Ramos (cell line): ENCODE data around the gene GPC5.
"Not testable (repeated sequence)": the region's sequence is repeated elsewhere in the genome, so short reads cannot be mapped to it uniquely, and the experiment has no call there.

Source experiments
- in situ Hi-C: fragments of 300-500 bp; cut with MboI; formaldehyde crosslinking; loops from one replicate; pipeline ENCODE4 v1.14.3; 2022; ENCODE audit warnings: low sequenced_read_pairs; ENCODE audit not compliant: unreplicated experiment

The GPC5 gene

DNA sequence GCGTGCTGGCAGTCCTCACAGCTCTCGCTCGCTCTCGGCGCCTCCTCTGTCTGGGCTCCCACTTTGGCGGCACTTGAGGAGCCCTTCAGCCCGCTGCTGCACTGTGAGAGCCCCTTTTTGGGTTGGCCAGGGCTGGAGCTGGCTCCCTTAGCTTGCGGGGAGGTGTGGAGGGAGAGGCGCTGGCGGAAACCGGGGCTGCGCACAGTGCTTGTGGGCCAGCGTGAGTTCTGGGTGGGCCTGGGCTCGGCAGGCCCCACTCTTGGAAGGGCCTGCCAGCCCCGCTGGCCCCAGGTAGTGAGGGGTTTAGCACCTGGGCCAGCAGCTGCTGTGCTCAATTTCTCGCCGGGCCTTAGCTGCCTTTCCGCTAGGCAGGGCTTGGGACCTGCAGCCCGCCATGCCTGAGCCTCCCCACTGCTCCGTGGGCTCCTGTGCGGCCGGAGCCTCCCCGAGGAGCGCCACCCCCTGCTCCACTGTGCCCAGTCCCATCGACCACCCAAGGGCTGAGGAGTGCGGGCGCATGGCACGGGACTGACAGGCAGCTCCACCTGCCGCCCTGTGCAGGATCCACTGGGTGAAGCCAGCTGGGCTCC, 892.4 kb downstream of the GPC5 start:
- in situ Hi-C loops: not testable (repeated sequence)

DNA sequence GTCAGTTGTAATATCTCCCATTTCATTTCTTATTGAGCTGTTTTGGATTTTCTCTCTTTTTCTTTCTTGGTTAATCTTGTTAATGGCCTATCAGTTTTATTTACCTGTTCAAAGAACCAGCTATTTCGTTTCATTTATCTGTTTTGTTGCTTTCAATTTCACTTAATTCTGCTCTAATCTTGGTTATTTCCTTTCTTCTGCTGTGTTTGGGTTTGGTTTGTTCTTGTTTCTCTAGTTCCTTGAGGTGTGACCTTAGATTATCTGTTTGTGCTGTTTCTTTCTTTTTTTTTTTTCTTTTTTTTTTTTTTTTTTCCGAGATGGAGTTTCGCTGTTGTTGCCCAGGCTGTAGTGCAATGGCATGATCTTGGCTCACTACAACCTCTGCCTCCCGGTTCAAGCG, 896.1 kb downstream of the GPC5 start:
- in situ Hi-C loops: not testable (repeated sequence)

DNA sequence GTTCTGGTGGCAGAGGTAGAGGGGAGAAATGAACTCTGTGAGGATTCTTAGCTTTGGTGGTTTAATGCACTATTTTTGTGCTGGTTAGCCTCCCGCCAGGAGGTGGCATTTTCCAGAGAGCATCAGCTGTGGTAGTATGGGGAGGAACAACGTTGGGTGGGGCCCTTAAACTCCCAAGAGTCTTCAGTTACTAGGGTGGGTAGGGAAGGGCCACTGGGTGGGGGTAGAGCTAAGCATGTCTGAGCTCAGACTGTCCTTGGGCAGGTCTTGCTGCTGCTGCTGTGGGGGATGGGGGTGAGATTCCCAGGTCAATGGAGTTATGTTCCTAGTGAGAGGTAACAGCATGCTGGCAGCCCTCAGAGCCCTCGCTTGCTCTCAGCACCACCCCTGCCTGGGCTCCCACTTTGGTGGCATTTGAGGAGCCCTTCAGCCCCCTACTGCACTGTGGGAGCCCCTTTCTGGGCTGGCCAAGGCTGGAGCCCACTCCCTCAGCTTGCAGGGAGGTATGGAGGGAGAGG, 897.8 kb downstream of the GPC5 start:
- in situ Hi-C loops: not testable (repeated sequence)

DNA sequence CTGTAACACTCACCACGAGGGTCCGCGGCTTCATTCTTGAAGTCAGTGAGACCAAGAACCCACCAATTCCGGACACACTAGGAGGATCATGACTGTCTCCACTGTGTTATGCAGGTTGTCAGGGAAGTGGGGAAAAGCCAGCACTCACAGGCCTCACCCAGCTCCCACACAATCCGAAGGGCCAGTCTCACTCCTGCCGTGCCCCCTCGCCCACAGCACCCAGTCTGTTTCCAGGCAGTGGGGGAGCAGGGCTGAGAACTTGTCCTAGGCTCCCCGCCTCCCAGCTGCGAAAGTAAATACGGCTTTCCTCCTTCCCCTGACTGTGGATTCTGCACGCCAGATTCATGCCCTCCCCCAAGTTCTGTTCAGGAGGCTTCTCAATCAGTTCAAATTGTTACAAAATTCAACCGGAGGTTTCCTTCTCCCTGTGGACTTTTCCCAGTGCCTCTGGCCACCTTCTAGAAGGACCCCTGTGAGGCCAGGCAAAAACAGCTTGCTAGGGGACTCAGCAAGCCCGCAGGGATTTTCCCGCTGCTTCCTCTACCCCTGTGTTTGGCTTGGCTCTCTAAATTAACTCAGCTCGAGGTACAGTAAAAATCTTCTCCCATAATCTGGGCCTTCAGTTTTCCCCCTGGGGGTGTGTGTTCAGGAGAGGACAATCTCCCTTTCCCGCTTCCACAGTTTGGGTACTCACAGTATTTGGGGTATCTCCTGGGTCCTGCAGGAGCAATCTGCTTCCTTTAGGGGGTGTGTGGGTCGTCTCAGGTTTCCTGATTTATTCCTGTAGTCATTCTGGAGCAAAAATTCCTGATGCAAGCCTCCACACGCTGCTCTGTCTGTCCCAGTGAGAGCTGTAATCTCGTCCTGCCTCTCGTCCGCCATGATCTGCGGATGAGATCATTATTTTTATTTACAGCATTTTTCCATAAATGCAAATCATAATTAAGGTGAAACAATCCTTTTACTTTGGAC, 899.8 kb downstream of the GPC5 start:
- in situ Hi-C loops: no loop called here

DNA sequence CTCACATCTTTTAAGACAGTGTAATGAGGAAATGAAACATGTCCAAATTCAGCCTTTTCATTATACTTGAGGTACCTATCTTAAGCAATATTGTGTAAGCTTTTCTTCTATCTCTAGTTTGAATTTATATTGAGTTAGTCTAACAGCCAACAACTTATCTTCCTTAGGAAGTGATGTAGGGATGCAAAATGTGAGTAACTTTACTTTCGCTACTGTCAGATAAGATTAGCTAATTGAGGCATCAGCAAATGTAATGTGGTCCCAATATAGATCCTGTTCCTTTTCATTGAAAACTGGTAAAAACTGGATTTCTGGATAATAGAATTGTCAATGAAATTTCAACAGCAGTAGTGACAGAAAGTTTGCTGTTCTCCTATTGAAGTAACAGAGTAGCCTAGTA, 902.2 kb downstream of the GPC5 start:
- in situ Hi-C loops: no loop called here

DNA sequence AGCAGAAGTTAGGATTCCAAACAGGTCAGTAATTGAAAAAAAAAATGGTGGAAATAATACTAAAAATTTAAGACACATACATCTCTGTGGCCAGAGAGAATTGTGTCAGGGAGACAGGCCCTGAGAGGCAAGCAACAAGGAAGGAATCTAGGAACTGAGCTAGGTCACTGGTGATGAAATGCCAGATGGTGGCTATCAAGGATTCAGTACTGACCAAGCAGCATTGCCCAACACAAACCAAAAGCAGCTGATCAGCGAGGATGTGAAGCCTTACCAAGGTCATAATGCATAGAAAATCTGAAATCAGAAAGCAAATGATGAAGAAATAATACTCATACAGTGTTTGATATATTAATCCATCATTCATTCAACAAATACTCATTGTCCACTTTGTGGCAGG, 905.0 kb downstream of the GPC5 start:
- in situ Hi-C loops: no loop called here

DNA sequence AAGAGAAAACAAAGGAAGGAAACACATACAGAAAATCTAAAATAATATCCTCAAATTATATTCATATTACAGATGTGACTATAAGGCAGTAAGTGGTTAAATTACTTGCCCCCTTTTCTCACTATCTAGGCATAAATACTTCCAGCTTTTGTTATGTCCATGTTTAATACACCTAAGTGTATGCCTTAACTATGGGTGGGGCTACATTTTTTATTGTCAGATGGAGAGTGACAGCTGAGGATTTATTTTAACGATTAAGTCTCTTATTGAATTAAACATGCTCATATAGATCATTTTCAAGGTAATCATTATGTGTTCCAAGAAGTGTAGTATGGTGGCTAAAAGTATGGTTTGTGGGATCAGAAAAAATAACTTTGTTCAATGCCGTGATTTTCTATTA, 909.3 kb downstream of the GPC5 start:
- in situ Hi-C loops: no loop called here

DNA sequence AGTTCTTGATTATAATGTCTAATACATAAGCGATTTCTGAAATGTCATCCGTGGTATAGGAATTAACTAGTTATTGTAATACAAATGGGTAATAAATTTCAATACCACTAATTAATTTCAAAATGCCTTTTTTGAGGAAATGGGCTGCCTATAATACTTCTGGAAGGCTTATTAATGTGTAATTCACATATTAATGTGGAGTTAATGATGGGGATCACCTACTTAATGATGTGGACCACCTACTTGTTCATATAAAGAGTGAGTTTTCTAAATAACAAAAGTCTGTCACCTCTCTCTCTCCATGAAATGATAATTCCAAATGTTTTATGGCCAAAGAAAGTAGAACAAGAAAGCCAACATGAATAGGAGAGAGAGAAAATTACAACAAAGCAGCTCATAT, 914.4 kb downstream of the GPC5 start:
- in situ Hi-C loops: no loop called here

DNA sequence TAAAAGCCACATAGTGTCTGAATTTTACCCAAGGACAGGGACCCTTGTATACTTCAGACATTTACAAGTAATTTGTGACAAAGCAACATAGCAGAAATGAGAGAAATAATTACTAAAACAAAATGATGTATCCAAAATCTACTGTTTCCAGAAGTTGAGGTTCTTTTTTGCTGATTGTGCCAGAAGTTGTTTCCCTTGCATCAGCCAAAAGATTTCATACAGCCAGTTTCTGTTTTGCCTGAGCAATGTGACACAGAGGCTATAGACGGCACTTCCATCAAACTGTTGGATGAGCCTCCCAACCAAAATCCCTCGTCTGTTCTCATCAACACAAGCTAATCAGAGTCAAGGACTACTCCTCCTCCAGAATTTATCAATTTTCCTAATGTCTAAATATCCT, 915.0 kb downstream of the GPC5 start:
- in situ Hi-C loops: no loop called here

DNA sequence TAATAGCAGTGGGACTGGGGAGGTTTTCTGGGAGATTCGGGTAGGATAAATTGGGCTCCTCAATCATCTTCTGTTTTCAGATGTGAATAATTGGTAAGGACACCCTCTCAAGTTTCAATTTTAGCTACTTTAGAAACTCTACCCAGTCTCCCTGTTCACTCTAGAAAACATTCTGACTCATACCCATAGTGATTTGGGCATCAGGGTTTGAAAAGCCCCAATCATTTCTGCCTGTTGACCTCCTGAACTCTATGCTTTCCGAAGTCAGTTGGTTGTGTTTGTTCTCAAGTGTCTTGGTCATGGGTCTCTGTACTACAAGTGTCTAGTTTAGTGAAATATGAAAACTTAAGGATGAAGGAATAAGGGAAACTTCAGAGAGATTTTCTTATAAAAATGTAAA, 916.8 kb downstream of the GPC5 start:
- in situ Hi-C loops: no loop called here

DNA sequence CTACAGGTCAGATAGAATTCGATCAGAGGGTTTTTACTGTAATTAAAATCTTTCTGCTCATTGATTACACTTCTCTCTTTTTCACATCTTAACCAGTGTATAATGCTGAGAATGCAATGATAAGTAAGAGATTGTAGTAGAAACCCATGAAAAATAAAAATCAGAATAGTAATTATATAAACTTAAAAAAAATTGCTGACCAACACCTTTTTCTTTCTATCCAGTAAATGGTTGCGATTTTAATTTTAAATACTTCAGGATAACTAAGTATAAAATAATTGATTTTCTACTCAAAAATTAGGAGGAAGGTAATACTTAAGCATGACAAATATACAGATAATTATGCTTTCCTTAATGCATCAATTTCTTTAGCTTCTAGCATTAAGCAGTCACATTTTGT, 917.6 kb downstream of the GPC5 start:
- in situ Hi-C loops: no loop called here

DNA sequence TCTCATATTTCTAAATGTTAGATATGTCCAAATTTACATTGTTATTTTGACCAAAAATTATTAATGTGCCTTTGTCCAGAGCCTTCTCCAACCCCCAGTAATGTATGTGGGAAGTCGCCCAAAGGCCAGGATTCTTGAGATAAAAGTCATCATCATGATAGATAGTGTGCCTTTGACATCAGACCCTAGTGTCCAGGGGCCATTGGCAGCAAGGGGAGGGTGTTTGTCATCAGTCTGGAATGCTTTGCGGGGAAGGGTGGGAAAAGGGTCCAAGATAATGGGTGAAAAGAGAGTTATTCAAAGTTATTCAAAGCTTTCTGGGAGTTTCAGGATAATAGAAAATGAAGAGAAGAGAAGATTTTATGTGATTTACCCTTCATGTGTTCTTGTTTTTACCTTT, 918.6 kb downstream of the GPC5 start:
- in situ Hi-C loops: no loop called here

DNA sequence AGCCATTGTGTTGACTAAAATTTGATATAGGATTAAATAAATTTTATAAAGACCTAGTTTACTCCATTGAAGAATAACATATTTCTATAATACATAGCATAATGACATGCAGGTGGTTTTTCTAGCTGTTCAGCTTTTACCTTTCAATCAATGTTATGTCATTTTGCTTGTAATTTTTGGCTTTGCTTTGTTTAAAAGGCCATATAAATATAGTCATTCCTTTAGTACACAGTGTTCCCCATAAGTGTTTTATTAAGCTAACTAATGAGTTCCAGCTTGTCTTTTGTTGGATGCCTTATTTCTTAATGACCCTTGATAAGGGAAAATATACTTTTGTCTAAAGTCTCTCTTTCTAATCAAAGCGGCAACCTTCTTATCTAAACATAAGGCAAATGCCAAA, 921.9 kb downstream of the GPC5 start:
- in situ Hi-C loops: no loop called here

DNA sequence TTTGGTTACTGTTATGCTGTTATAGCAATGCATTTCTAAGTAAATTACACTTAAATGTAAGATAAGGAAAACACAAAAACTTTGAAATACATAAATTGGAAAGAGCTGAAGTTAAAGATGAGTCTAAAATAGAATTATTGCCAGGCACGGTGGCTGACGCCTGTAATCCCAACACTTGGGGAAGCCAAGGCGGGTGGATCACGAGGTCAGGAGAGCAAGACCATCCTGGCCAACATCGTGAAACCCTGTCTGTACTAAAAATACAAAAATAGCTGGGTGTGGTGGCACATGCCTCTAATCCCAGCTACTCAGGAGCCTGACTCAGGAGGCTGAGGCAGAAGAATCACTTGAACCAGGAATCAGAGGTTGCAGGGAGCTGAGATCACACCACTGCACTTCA, 922.8 kb downstream of the GPC5 start:
- in situ Hi-C loops: no loop called here

DNA sequence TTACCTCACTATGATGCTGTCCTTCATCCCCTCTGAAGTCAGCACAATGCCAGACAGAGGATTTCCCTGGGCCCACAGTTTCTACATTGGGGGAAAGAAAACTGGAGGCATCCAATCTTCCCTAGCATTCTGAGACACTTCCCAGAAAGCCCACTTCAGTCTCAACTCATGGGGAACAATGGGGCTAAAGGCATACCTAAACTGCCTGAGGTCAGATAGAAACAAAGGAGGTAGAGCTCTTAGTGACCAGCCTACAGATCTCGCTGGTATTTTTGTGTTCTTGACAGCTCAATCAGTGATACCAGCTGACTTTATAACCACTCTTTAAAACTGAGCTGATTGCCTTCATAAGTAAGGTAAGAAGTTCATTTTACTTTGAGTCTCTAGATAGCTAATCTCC, 947.2 kb downstream of the GPC5 start:
- in situ Hi-C loops: no loop called here

DNA sequence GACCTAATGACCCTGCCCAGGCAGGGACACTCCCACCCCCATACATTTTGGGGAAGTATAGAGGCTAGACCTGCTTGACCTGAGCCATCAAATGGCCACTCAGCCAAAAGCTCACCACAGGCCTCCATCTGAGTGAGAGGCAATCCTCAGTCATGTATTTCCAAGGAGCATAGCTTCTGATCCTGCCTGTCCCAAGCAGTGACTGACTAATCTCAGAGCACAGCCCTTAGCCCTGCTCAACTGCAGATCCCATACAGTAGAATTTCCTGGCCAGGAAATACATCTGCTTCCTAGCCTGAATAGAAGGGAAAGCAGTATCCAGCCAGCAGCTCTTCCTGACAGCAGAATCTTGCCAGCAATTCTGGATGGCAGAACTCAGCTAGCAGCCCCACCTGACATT, 947.6 kb downstream of the GPC5 start:
- in situ Hi-C loops: no loop called here

DNA sequence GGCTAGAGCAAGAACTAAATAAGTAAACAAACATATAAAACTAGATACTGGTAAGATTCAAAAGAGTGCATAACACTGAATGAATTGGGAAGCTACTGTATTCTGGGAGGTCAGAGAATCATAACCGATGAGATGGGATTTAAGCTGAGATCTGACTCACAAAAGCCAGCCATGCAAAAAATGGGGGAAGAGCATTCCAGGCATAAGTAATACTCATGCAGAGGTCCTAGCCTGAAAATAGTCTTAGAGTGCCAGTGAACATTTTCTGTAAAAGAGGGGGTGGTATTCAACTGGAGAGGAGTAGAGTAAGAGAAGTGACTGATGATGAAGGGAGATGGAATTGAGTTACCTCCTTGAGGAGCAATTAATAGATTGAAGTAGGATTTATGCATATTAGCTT, 956.2 kb downstream of the GPC5 start:
- in situ Hi-C loops: no loop called here

DNA sequence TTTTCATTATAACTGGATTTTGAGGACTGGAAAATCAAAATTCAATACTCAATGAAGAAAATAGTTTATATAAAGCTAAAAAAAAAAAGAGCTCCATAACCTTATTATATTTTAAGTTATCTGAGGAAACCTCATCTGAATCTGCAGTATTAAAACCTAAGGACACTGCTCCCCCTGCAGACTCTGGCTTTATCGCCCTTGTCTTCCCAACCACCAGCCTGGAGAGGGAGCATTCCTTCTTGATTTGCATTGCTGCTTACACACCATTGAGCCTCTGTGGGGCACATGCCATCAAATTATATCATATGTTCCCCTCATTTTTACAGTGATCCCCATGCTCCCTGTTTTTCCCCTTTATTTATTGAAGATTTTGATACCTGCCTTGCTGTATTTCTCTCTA, 956.8 kb downstream of the GPC5 start:
- in situ Hi-C loops: no loop called here

DNA sequence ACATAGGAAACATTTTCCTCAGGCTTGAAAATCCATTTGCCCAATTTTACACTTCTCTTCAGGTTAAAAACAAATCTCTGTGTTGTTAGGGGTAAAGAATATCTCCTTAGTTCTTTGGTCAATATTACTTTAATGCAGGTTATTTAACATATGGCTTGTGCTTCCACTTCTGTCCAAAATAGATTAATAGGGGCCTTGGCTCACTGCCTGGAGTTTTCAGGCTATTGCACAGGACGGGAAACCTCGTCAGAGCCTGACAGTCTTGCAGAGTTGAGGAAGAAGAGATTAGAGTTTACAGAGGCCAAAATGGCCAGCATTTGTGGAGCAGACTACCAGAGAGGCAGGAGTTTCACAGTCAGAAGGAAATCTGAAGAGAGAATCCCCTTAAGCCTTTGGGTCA, 964.3 kb downstream of the GPC5 start:
- in situ Hi-C loops: no loop called here

DNA sequence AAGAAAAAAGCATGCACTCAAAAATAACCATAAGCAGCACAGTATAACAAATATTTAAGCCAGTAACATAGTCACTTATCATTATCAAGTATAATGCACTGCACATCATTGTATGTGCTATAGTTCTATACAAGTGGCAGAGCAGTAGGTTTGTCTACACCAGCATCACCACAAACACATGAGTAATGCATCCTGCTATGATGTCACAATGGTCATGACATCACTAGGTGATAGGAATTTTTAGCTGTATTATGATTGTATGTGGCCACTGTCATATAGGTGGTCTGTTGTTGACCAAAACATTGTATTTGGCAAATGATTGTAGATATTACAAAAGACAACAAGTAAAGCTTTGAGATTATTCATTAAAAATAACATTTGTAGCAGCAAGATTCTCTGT, 967.5 kb downstream of the GPC5 start:
- in situ Hi-C loops: no loop called here

DNA sequence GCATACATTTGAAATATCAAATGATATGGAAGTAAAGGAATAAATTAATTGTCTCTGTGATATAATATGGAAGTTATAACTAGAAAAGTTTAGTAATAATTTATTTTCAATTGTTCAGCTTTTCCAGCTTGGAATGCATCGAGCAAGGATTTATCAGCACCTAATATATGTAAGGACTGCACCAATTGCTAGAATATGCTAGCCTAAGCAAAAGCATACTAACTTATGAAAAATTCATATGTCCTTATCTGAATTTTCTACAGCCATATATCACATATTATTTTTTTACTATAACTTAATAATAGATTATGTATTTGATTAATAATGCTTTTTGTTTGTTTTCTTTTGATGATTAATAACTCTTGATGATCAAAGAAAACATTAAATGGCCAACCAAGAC, 979.0 kb downstream of the GPC5 start:
- in situ Hi-C loops: no loop called here

DNA sequence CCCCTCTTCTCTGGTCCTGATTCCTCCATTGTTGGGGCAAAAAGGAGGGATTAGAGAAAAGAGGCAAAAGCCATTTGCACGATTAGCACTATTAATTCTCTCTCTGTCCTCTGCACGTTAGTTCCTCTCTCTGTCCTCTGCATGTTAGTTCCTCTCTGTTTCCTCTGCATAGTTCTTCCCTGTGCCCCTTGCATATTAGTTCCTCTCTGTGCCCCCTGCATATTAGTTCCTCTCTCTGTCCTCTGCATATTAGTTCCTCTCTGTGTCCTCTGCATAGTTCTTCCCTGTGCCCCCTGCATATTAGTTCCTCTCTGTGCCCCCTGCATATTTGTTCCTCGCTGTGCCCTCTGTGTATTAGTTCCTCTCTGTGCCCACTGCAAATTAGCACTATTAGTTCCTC, 981.0 kb downstream of the GPC5 start:
- in situ Hi-C loops: no loop called here
